Motor neuron (in vitro differentiated cells): ENCODE measurements around the gene ELOVL3. TPM values are rescaled to one million over a fixed set of nuclear protein-coding genes. Genes with fewer than 3 reads are reported as not detected.
A peak's percentile ranks its signal among the peaks of the same experiment; 100 is the strongest.
"Not testable (repeated sequence)": the region's sequence is repeated elsewhere in the genome, so short reads cannot be mapped to it uniquely, and the experiment has no call there.

Experiments
- ATAC-seq, 8 experiments: fragments of 200-7000 bp; cut with Tn5 transposase; replicated peaks in 6 of 8; 2 replicates each; pipeline ENCODE4 v1.8.0; 2021; ENCODE audit warnings: mild to moderate bottlenecking in 8 of 8, moderate library complexity in 8 of 8
- H3K27ac ChIP-seq, 2 donors: fragments of 250-450 bp; sonication (Bioruptor Pico); 2 replicates each; pipeline ENCODE4 v1.9.0; 2021; ENCODE audit warnings: antibody characterized with exemption in 2 of 2, mild to moderate bottlenecking in 2 of 2, moderate library complexity in 1 of 2
- H3K4me1 ChIP-seq, 2 donors: fragments of 250-450 bp; sonication (Bioruptor Pico); replicated peaks in 1 of 2; 2 replicates each; pipeline ENCODE4 v1.6.1; 2021; ENCODE audit warnings: antibody characterized with exemption in 2 of 2, mild to moderate bottlenecking in 2 of 2, moderate library complexity in 1 of 2
- H3K4me3 ChIP-seq, 5 donors: fragments of 250-450 bp; sonication (Bioruptor Pico); 2 replicates each; pipeline ENCODE4 v1.9.0; 2021; ENCODE audit warnings: antibody characterized with exemption in 5 of 5, mild to moderate bottlenecking in 5 of 5, moderate library complexity in 4 of 5
- WGBS, 10 experiments: fragments of 450-650 bp; shearing (Covaris generic); methylation state at CpG; one replicate each; pipeline ENCODE4 v1.0.0; 2022; 5-methylcytosine and 5-hydroxymethylcytosine counted together
- in situ Hi-C, 9 experiments: fragments of 400-800 bp; cut with MboI; loops; one replicate each; pipeline ENCODE4 v1.15.0; 2021; ENCODE audit warnings: low sequenced_read_pairs in 9 of 9, low pct_unique_long_range_greater_than_20kb in 2 of 9; ENCODE audit not compliant: unreplicated experiment in 9 of 9
- total RNA-seq, 8 experiments: library from RNA; unstranded; fragments of 300-600 nt; gene quantifications; 2 replicates each; pipeline versions ENCODE4 v1.2.3 to v1.2.4, GENCODE V29; 2022

ELOVL3 gene
- total RNA-seq, 8 experiments from 2014 or later: 0.13 to 1.8 (median 0.41) TPM; not detected in 2

DNA sequence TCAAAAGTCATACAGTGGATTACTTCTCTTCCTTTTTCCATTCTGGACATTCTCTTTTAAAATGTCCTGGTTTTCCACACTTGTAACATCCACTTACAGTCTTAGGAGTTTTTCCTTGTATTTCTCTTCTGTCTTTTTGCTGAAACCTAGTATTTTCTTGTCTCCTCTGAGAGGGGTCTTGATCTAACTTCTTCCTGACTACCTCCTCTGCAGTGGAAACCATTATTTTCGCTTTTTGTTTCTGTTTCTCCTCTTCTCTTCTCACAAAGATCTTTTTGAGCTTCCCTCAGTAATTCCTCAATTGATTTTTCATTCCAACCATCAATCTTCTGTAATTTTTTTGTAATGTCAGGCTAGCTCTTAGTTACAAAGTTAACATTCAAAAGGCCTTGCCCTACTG lies 23.7 kb upstream of the ELOVL3 start:
- in situ Hi-C loops: no loop called here
- no peak overlapping the region for H3K4me3 ChIP-seq
- no peak for ATAC-seq
- H3K27ac ChIP-seq: no peak overlapping the region
- no peaks in the 10 kb centered on the region for H3K4me1 ChIP-seq
- 6 to 63% (median 32%) methylated on average over 1 of the region's 1 CpG; no CpG with 5 or more reads in 2 of the 10 experiments for WGBS, 10 experiments

DNA sequence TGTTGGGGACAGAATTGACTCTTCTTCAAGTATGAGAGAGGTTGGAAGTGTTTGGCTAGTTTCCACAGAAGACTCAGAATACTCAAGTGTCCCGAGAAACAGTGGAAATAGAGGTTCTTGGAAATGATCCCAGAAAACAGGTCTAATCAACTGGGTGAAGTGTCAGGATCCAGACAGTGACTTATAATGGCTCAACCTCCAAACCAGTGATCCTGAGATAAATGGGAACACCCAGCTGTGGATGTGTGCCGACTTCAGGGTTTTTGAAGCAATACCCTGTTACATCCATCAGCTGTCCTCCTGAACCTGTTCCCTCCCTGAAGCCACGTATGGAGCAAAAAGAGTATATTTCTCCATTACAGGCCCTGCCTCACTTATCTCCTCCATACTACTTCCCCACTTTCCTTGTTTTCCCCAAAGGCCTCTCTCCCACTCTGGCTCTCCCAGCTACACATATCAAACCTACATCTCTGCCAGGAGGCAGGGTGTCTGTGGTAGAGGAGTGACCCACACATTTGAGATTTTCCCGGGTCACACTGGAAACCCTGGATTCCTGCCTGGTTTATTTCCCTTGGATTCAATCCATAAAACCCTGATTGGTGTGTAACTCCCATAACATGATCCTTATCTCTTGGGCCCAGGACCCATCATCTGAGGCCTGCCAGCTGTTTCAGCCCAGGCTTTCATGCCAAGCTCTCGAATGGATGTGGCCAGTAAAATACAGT lies 17.6 kb upstream of the ELOVL3 start:
- 20 to 90% (median 57%) methylated on average over 1 to 4 of the region's 5 CpGs; no CpG with 5 or more reads in 2 of the 10 experiments for WGBS, 10 experiments
- Histone ChIP-seq H3K27ac (no peak overlapping the region), H3K4me3 (no peak overlapping the region), H3K4me1 (no peaks in the 10 kb centered on the region)
- in situ Hi-C loops: no loop called here
- no peak for ATAC-seq

DNA sequence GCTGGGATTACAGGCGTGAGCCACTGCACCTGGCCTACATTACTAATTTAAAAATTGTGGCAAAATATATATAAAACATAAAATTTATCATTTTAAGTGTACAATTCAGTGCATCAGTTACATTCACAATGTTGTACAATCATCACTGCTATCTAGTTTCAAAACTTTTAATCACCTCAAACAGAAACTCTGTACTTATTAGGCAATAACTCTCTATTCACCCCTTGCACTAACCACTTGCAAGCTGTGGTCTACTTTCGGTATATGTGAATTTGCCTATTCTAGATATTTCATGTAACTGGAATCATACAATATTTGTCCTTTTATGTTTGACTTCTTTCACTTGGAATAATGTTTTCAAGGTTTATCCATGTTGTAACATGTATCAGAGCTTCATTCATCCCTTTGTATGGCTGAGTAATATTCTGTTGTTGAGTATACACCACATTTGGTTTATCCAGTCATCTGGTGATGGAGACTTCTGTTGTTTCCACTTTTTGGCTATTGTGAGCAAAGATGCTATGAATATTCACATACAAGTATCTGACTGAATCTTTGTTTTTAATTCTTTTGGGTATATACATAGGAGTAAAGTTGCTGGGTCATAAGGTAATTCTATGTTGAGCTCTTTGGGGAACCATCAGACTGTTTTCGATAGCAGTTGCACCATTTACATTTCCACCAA lies 14.3 kb upstream of the ELOVL3 start:
- Histone ChIP-seq H3K4me3 (no peak overlapping the region), H3K27ac (no peak overlapping the region), H3K4me1 (no peaks in the 10 kb centered on the region)
- in situ Hi-C loops: no loop called here
- 40 to 100% (median 75%) methylated on average over 1 to 3 of the region's 3 CpGs; no CpG with 5 or more reads in 2 of the 10 experiments for WGBS, 10 experiments
- ATAC-seq: no peak

DNA sequence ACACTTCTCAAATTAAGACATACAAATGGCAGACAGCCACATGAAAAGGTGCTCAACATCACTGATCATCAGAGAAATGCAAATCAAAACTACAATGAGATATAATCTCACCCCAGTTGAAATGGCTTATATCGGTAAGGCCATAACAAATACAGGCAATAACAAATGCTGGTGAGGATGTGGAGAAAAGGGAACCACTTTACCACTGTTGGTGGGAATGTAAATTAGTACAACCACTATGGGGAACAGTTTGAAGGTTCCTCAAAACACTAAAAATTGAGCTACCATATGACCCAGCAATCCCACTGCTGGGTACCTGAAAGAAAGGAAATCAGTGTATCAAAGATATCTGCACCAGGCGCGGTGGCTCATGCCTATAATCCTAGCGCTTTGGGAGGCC lies 12.5 kb upstream of the ELOVL3 start:
- ATAC-seq, H3K4me3 ChIP-seq, H3K4me1 ChIP-seq, in situ Hi-C loops, H3K27ac ChIP-seq: not testable (repeated sequence)
- 80 to 100% (median 100%) methylated on average over 1 to 4 of the region's 4 CpGs; no CpG with 5 or more reads in 5 of the 10 experiments for WGBS, 10 experiments

DNA sequence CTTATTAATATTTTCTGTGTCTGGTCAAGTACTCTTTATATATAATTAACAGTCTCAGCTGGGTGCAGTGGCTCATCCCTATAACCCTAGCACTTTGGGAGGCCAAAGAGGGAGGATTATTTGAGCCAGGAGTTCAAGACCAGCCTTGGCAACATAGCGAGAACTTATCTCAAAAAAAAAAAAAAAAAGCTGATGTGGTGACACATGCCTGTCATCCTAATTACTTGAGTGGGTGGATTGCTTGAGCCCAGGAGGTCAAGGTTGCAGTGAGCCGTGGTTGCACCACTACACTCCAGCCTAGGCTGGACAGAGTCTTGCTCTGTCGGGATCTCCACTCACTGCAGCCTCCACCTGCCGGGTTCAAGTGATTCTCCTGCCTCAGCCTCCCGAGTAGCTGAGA lies 6.7 kb upstream of the ELOVL3 start:
- no peak overlapping the region for H3K27ac ChIP-seq
- in situ Hi-C loops: no loop called here
- no peak overlapping the region for H3K4me3 ChIP-seq
- no peak for ATAC-seq
- no peaks in the 10 kb centered on the region for H3K4me1 ChIP-seq
- 0 to 90% (median 40%) methylated on average over 1 to 3 of the region's 5 CpGs; no CpG with 5 or more reads in 4 of the 10 experiments for WGBS, 10 experiments

DNA sequence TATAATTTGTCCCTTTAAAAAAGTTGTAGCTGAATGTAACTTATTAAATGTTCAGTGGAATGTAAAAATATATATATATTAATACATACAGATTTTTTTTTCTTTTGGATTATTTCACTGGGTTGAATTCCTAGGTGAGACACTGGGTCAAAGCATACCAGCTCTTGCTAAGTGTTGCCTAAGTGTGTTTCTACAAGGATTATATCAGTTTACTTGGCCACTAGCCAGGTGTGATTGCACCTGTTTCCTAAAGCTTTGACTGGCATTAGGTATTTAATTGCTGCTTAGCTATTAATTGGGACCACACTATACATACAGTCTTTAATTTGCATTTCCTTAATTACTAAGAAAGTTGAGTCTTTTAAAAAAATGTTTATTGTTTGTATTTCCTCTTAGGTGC lies 5.5 kb upstream of the ELOVL3 start:
- ATAC-seq: no peak

DNA sequence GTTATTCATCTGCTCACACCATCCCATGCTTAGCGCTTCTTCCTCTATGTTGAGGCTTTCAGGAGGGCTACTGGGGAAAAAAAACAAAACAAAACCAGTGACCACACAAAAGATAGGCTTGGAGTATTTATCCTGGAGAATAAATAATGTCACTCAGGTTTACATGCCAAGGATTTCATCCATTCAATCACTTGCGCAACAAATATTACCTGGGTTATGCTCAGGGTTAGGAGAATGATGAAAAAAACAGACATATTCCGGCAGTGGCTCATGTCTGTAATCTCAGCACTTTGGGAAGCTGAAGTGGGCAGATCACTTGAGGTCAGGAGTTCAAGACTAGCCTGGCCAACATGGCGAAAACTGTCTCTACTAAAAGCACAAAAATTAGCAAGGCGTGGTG lies 3.3 kb upstream of the ELOVL3 start:
- in situ Hi-C loops: no loop called here

More for the DNA sequence above, 5.5 kb upstream of the ELOVL3 start:
- peaks cover 0 to under 1% of the 10 kb centered on the region in 2 donors for H3K4me1 ChIP-seq
- in situ Hi-C loops: no loop called here
- H3K27ac ChIP-seq: no peak overlapping the region
- H3K4me3 ChIP-seq: no peak overlapping the region

DNA sequence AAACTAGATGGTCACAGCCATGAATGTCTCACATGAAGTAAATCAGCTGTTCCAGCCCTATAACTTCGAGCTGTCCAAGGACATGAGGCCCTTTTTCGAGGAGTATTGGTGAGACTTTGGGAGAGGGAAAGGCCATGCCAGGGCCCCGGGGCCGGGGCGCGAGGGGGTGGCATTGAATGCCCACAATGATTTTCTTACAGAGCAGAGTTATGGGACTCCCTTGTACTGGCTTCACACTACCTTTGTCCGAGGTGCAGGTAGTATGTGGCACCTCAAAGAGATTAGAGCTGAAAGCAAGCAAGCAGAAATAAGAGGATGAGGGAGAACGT lies 407 bp downstream of the ELOVL3 start:
- in situ Hi-C loops: loop anchor here in 4 of 9 experiments (25.0 kb wide), 2 partner anchors 111 to 136 kb away; no protein-coding TSS in a partner anchor
- Histone ChIP-seq H3K4me1 (peaks cover 2 to 9% of the 10 kb centered on the region in 2 donors), H3K4me3 (peak overlapping the region in 4 of 5 donors; percentile 7 to 29 (median 13)), H3K27ac (no peak overlapping the region)
- WGBS, 10 experiments: 19 to 73% (median 68%) methylated on average over 3 to 7 of the region's 8 CpGs; no CpG with 5 or more reads in 4 of the 10 experiments
- ATAC-seq: no peak

More for the DNA sequence above, 3.3 kb upstream of the ELOVL3 start:
- Histone ChIP-seq H3K27ac (no peak overlapping the region), H3K4me1 (peaks cover 2 to 4% of the 10 kb centered on the region in 2 donors), H3K4me3 (no peak overlapping the region)
- ATAC-seq: no peak
- 59 to 100% (median 78%) methylated on average over 1 to 5 of the region's 5 CpGs; no CpG with 5 or more reads in 2 of the 10 experiments for WGBS, 10 experiments

DNA sequence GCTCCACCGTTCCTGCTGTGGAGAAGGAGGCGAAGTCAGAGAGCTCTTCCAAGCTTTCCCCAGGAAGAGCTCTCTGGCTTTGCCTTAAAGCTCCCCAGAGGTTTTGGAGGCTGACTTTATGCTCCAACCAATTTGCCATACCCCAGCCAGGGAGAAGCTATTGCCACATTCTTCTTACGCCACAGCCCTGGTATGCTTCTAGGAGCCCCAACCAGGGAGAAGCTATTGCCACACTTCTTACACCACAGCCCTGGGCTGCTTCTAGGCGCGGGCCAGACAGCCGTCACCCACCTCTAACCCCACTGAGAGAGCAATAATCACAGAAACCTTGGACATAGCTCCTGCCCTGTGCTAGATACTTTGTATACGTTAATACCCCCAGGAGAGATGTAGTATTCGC lies 951 bp downstream of the ELOVL3 start:
- 0 to 100% (median 72%) methylated on average over 1 to 7 of the region's 8 CpGs; no CpG with 5 or more reads in 4 of the 10 experiments for WGBS, 10 experiments
- in situ Hi-C loops: loop anchor here in 4 of 9 experiments (25.0 kb wide), 2 partner anchors 110 to 135 kb away; no protein-coding TSS in a partner anchor
- ATAC-seq: no peak
- H3K27ac ChIP-seq: no peak overlapping the region
- peaks cover 2 to 12% of the 10 kb centered on the region in 2 donors for H3K4me1 ChIP-seq
- H3K4me3 ChIP-seq: no peak overlapping the region

DNA sequence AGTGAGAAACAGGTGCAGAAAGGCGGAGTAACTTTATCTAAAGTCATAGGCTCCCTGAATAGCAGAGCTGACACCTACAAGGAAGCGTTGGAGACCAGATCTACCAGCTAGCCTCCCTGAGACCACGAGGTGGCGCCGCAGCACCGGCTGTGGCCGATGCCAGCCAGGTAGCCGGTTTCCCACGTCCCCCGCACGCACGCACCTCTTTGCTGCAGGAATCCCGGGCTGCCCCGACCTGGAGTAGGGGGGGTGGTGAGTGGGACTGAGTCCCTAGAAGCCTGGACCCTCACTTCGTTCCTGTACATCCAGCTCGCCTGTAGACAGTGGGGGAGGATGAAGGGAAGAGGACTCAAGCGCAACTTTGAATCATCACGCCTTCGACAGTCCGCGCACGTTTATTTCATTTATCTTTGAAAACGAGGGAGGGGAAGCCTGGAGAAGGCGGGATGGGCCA lies 3.7 kb downstream of the ELOVL3 start:
- Histone ChIP-seq H3K4me1 (peaks cover 2 to 12% of the 10 kb centered on the region in 2 donors), H3K27ac (no peak overlapping the region), H3K4me3 (peak overlapping the region in 3 of 5 donors; percentile 17 to 32 (median 20))
- in situ Hi-C loops: loop anchor here in 5 of 9 experiments (10.0 to 25.0 kb wide), 3 partner anchors 107 to 132 kb away; no protein-coding TSS in a partner anchor
- 0 to 10% (median 4%) methylated on average over 2 to 13 of the region's 24 CpGs; no CpG with 5 or more reads in 5 of the 10 experiments for WGBS, 10 experiments
- peak; percentile 25 to 57 (median 48) for ATAC-seq

DNA sequence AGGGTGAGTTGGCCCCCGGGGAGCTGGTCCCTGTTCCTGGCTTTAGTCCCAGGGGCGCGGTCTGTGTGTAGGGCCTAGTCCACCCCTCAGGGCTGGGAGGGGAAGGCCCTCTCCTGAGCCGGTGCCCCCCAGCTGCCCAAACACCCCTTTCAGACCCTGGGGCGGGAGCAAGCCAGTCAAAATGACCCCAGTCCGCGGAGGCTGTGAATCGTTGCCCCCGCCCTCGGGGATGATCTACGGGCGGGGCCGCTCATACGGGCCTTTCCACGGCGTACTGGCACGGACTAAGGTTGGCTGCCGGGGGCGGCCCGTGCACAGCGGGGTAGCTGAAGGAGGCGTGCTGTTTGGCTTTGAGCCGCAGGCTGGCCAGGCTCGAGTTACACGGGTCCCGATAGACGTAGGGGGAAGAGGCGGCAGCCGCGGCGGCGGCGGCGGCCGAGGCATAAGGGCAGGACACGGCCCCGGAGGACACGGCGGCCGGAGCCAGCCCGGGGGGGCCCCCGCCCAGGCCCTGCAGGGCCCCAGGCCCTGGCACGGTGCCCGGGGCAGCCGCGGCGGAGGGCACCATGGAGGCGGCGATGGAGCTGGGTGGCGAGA lies 4.3 kb downstream of the ELOVL3 start:
- Histone ChIP-seq H3K27ac (no peak overlapping the region), H3K4me1 (peaks cover 2 to 12% of the 10 kb centered on the region in 2 donors), H3K4me3 (peak overlapping the region in 4 of 5 donors; percentile 5 to 32 (median 18))
- WGBS, 10 experiments: 0 to 7% (median 0%) methylated on average over 1 to 8 of the region's 50 CpGs; no CpG with 5 or more reads in 5 of the 10 experiments
- in situ Hi-C loops: loop anchor here in 5 of 9 experiments (10.0 to 25.0 kb wide), 3 partner anchors 107 to 132 kb away; no protein-coding TSS in a partner anchor
- peak; percentile 39 to 83 (median 54) for ATAC-seq

DNA sequence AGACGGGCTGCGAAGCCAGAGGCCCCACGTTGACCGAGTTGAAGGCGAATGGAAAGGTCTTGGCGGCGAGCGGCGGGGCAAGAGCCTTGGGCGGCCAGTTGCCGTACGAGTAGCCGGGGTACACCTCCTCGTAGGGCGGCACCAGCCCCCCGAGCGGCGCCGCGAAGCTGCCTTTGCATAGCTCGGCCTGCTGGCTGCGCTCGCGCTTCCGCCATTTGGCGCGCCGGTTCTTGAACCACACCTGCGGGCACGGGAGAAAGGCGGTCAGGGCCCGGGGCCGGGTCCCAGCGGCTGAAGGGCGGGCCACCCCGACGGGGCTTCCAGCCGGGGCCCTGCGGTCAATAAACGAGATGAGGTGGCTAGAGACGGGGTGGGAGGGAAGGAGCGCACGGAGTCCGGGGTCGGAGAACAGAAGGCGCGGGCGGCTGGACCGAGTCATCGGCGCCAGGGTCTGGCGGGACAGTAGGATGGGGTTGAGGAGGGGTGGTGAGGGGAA lies 4.8 kb downstream of the ELOVL3 start:
- WGBS, 10 experiments: 0 to 7% (median 1%) methylated on average over 1 to 8 of the region's 52 CpGs; no CpG with 5 or more reads in 6 of the 10 experiments
- no peak overlapping the region for H3K27ac ChIP-seq
- peak in 5 of 8 experiments; percentile 1 to 11 (median 6) for ATAC-seq
- peaks cover 2 to 9% of the 10 kb centered on the region in 2 donors for H3K4me1 ChIP-seq
- peak overlapping the region in 4 of 5 donors; percentile 5 to 32 (median 18) for H3K4me3 ChIP-seq
- in situ Hi-C loops: loop anchor here in 5 of 9 experiments (10.0 to 25.0 kb wide), 3 partner anchors 106 to 131 kb away; no protein-coding TSS in a partner anchor
